K562 (cell line): ENCODE measurements around the gene VGLL4.

ENCODE experiments used
- NR1H2 ChIP-seq: sonication (generic); formaldehyde crosslinking; IDR thresholded peaks from 2 replicates; pipeline ENCODE4 v1.4.0; 2020; ENCODE audit warnings: mild to moderate bottlenecking, missing genetic modification reagents
- PCBP2 ChIP-seq: fragments of 200-400 bp; formaldehyde crosslinking; IDR thresholded peaks from 2 replicates; pipeline ENCODE4 v1.6.1; 2018; ENCODE audit warnings: low read length, low read depth, mild to moderate bottlenecking, moderate library complexity; ENCODE audit not compliant: poor library complexity, severe bottlenecking
- POLR2G ChIP-seq: fragments of 200-400 bp; formaldehyde crosslinking; IDR thresholded peaks from 2 replicates; pipeline ENCODE4 v1.6.1; 2017; ENCODE audit warnings: low read depth, mild to moderate bottlenecking, antibody characterized with exemption, low read length, moderate library complexity
- ZBTB11 ChIP-seq, 3 experiments: fragments of 200-800 bp in 1 of 3; fragments of 250-450 bp in 1 of 3; fragments of 450-650 bp in 1 of 3; sonication (Bioruptor Pico) in 1 of 3; sonication (Bioruptor generic) in 1 of 3; formaldehyde crosslinking in 1 of 3; IDR thresholded peaks; 2 replicates each; pipeline versions ENCODE4 v1.6.1 to v1.8.0; 2016 to 2022; ENCODE audit warnings: mild to moderate bottlenecking in 2 of 3, missing genetic modification characterization in 2 of 3, missing compliant biosample characterization in 1 of 3, moderate library complexity in 1 of 3

- TF ChIP-seq PCBP2: no peak
- no peak for TF ChIP-seq POLR2G
- no peak for TF ChIP-seq ZBTB11 (CRISPR knock-in tag; IDR thresholded peaks at IDR 0.05)
- no peak for TF ChIP-seq NR1H2 (CRISPR knock-in tag)
Measured at GRCh38 chr3:11661052-11661656, 17.4 kb upstream of the VGLL4 start.
